Measurements from ENCODE around the gene UCP2. TPM values are rescaled to one million over a fixed set of nuclear protein-coding genes. Genes with fewer than 3 reads are reported as not detected.

The UCP2 gene
- total RNA-seq, 1 donor from 2014 or later: 0.26 TPM

DNA sequence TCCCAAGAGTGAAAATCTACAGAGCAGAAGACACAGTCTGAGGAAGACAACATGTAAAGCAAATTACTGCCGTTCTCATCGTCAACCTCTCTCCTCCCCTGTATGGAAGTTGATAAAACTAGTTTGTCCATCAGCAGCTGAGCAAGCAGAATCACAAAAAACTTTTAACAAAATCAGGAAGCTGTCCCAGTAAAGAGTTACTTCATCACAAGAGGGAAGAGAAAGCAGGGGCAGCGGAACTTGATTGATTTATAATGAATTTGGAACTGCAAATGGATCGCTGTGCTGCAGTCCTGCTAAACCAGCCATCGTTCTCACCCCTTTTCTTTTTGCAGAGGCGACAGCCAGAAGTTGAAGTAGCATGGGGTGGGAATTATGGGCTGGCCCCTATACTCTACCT lies 39.9 kb upstream of the UCP2 start:
- Histone ChIP-seq H3K36me3 (ENCODE audit: control insufficient read depth, insufficient read depth, low read length) (no peaks in the 10 kb centered on the region), H3K4me3 (ENCODE audit: low read depth, low read length) (no peak overlapping the region), H3K27me3 (ENCODE audit: control insufficient read depth, insufficient read depth, low read length) (no peaks in the 10 kb centered on the region)
- DNase-seq (ENCODE audit: low read depth): no peak
- TF ChIP-seq CTCF (IDR thresholded peaks at IDR 0.05; ENCODE audit: insufficient read depth, low read length, severe bottlenecking): no peak
- FAIRE-seq: no peak

DNA sequence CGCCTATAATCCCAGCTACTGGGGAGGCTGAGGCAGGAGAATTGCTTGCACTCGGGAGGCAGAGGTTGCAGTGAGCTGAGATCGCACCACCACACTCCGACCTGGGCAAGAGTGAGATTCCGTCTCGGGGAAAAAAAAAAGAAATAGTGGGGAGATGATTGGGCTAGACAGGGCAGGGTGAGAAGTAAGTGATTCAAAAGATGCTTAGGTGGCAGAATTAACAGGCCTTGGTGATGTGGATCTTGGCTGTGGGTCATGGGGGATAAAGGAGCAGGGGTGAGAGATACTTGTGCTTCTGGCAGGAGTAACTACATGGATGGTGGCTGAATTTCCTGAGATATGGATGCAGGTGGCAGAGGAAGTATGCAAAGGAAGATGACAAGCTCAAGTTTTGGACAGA lies 39.4 kb upstream of the UCP2 start:
- no peaks in the 10 kb centered on the region for H3K36me3 ChIP-seq (ENCODE audit: control insufficient read depth, insufficient read depth, low read length)
- TF ChIP-seq CTCF (IDR thresholded peaks at IDR 0.05; ENCODE audit: insufficient read depth, low read length, severe bottlenecking): no peak
- H3K4me3 ChIP-seq (ENCODE audit: low read depth, low read length): no peak overlapping the region
- no peak for FAIRE-seq
- DNase-seq (ENCODE audit: low read depth): no peak
- no peaks in the 10 kb centered on the region for H3K27me3 ChIP-seq (ENCODE audit: control insufficient read depth, insufficient read depth, low read length)

DNA sequence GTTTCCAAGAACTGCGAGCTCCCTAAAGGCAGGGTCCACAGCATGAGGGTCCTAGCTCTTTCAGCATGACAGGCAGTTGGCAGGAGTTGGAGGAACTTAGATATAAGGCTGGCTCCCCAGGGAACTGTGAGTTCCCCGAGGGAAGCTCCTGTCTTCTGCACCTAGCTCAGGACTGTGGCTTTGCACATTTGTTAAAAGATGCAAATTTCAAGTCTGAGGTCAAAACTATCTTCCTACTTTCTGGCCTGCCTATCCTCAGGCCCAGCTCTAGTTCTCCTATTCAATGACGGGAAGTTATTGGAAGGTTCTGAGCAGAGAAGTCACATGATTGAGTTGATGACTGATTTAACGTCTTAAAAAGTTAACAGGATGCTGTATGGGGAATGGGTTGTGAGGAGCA lies 37.9 kb upstream of the UCP2 start:
- no peak for DNase-seq (ENCODE audit: low read depth)
- FAIRE-seq: no peak
- Histone ChIP-seq H3K36me3 (ENCODE audit: control insufficient read depth, insufficient read depth, low read length) (no peaks in the 10 kb centered on the region), H3K4me3 (ENCODE audit: low read depth, low read length) (no peak overlapping the region), H3K27me3 (ENCODE audit: control insufficient read depth, insufficient read depth, low read length) (no peaks in the 10 kb centered on the region)
- no peak for TF ChIP-seq CTCF (IDR thresholded peaks at IDR 0.05; ENCODE audit: insufficient read depth, low read length, severe bottlenecking)

DNA sequence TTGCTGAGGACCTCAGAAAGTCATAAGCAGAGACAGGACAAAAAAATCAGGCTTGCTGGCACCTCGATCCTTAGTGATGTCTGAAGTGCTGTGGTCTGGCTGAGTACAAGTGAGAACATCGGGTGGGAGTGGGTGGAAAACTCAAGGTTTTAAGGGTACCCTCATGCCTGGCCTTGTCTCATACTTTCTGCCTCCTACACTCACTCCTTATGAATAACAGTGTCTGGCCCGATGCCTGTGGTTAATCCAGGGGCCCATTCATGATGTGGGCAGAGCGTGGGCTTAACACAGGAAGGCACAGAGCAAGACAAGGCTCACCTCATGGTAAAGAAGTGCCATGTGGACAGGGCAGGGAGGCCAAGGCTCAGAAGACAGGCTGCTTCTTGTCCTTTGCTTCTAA lies 37.2 kb upstream of the UCP2 start:
- H3K4me3 ChIP-seq (ENCODE audit: low read depth, low read length): no peak overlapping the region
- H3K27me3 ChIP-seq (ENCODE audit: control insufficient read depth, insufficient read depth, low read length): no peaks in the 10 kb centered on the region
- FAIRE-seq (no peak), DNase-seq (ENCODE audit: low read depth) (peak; percentile 85)
- TF ChIP-seq CTCF (IDR thresholded peaks at IDR 0.05; ENCODE audit: insufficient read depth, low read length, severe bottlenecking): no peak
- H3K36me3 ChIP-seq (ENCODE audit: control insufficient read depth, insufficient read depth, low read length): no peaks in the 10 kb centered on the region

DNA sequence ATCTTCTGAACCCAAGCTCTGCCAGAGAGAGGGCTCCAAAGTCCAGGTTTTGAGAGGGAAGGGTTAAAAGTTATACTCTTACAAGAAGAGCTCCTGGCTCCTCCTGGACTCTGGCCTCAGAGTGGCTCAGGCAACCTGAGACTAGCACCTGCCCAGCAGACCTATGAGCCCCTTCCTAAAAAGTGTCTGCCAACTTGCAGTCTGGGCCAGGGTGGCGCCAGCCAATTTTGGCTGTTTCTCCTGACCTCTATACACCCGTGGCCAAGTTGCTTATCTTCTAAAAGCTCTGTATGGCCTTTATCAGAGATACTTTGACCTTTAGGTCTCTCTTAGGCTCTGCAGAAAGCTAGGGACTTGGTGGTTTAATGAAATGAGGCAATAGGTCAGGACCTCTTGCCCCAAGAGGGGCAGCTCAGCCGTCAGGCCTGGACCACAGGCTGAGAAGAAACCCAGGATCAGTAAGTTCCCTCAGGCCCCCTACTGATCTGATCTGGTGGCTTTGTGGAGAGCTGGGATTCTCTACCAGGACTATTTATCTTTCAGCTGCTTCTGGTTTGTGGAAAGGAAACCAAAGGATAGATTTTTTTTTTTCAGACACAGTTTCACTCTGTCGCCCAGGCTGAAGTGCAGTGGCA lies 36.6 kb upstream of the UCP2 start:
- no peaks in the 10 kb centered on the region for H3K36me3 ChIP-seq (ENCODE audit: control insufficient read depth, insufficient read depth, low read length)
- no peak for FAIRE-seq
- H3K4me3 ChIP-seq (ENCODE audit: low read depth, low read length): no peak overlapping the region
- H3K27me3 ChIP-seq (ENCODE audit: control insufficient read depth, insufficient read depth, low read length): no peaks in the 10 kb centered on the region
- TF ChIP-seq CTCF (IDR thresholded peaks at IDR 0.05; ENCODE audit: insufficient read depth, low read length, severe bottlenecking): no peak
- DNase-seq (ENCODE audit: low read depth): no peak
